NCI-H1417 treated with DMSO at 0.1 percent for 48 hours (cell line): ENCODE measurements around the gene ZMIZ1.

Source experiments
- DNase-seq: peaks from one replicate; lab custom pipeline; 2025; lab: John Stamatoyannopoulos, UW

Gene ZMIZ1

DNA sequence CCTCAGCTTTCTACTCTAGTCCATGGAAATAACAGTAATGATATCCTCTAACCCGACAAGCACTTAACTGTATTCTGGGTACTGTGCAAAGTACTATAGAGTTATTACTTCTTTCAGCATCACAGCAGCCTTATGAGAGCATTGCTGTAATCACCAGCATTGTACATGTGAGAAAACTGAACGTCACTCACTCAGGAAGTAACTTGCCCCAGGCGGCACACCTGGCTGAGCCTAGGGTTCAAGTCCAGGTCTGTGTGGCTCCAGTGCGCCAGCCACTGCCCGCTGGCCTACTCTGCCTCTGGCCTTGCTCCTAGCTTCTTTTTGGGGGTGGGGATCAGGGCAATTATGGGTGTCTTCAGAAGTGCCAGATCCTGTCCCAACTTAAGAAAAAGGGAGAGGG, 50.5 kb downstream of the ZMIZ1 start:
- DNase-seq = no peak

DNA sequence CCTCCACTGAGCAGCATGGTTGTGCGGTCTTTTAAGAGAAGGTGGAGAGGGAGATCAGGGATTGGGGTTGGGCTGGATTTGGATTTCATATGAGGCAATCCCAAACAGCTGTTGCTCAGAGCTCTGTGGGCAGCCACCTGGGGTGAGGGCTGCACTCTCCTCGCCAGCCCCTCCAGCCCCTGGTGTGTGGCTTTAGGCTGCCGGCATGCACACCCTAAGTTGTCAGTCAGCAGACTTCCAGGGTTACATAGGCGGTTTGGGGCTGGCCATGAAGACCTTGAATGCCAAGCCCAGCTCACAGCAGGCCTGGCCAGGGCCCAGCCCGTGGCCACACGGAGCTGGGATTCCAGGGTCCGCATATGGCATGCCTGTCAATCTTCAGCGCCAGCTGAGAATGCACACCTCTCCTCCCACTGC, 54.8 kb downstream of the ZMIZ1 start:
- no peak for DNase-seq

DNA sequence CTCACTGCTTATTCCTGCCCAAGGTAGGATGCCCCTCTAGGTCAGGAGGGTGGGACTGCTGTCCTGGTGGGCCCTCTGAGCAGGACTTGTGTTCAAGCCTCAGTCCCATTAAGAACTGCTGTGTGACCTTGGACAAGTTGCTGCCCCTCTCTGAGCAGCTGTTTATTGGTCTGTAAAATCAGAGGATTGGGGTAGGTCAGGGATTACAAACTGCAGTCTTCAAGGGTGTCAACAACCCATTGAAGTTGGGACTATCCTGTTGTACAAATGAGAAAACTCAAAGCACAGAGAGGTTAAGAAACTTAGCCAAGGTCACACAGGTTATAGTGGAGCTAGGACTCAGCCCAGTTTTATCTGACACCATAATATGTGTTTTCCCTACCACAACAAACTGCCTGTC, 55.3 kb downstream of the ZMIZ1 start:
- no peak for DNase-seq

- DNase-seq = no peak
Measured at GRCh38 chr10:79125092-79125491, 56.3 kb downstream of the ZMIZ1 start.

DNA sequence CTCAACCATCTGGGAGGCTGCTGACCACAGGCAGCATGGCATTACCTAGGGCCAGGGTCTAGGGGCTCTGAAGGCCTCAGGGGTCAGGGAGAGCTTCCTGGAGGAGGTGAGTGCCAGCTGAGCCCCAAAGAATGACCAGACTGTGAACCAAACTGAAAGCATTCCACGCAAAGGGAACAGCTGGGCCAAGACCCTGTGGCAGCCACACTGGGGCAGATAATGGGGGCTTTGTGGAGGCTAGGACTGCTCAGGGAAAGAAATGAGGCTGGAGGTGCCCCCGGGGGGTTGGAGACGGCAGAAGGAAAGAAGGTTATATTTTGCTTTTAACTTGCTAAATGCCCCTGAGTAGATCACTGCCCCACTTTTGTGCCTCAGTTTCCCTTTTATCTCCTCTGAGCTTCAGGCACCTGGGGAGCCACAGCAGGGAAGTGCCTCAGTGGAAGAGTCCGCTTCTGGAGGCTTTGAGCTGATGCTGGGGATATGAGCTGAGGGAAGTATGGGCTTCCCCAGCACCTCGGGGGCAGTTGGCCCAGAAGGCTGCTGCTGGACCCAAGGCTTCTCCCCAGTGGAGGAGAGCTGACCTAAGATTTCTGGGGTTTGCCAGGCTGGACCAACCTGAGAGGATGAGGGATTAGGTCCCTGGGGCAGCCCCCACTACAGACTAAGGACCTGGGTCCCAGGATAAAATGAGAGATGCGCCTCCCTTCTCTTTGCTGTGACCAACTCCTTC, 57.8 kb downstream of the ZMIZ1 start:
- DNase-seq = no peak

GRCh38 chr10:79127151-79127961, 58.6 kb downstream of the ZMIZ1 start:
- DNase-seq = no peak

DNA sequence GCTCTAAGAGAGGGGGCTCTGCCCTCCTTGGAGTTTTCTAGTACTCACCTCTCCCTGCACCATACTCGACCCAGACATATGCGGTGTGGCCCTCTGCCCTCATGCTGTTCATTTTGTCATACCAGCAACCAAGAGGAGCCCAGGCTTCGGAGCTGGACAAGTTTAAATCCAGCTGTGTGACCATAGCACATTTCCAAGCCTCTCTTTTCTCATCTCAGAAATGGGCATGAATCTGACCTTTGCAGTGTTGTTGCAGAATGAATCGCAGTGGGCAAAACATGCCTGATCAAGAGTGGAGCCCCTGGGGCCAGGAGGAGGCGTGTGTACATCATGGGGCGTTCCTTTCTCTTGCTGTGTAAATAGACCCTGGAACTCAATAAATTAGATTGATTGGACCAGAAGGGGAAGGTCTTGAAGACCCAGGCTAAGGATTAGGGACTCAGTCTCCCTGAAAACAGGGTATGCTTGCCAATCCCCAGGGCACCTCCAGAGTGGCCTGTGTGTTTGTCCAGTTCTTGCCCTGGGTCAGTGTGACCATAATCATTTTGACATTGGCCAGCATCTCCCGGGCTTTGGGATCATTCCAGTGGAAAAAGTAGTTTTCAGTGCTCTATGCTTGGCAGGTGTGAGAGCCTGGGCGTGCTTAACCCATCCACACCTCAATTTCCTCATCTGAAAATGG, 59.6 kb downstream of the ZMIZ1 start:
- no peak for DNase-seq

GRCh38 chr10:79128923-79129305, 60.1 kb downstream of the ZMIZ1 start:
- DNase-seq = no peak

- no peak for DNase-seq
Measured at GRCh38 chr10:79129361-79129997, 60.7 kb downstream of the ZMIZ1 start.

GRCh38 chr10:79130255-79130654, 61.5 kb downstream of the ZMIZ1 start:
- DNase-seq = no peak

- no peak for DNase-seq
Measured at GRCh38 chr10:79130846-79131245, 62.1 kb downstream of the ZMIZ1 start.

DNA sequence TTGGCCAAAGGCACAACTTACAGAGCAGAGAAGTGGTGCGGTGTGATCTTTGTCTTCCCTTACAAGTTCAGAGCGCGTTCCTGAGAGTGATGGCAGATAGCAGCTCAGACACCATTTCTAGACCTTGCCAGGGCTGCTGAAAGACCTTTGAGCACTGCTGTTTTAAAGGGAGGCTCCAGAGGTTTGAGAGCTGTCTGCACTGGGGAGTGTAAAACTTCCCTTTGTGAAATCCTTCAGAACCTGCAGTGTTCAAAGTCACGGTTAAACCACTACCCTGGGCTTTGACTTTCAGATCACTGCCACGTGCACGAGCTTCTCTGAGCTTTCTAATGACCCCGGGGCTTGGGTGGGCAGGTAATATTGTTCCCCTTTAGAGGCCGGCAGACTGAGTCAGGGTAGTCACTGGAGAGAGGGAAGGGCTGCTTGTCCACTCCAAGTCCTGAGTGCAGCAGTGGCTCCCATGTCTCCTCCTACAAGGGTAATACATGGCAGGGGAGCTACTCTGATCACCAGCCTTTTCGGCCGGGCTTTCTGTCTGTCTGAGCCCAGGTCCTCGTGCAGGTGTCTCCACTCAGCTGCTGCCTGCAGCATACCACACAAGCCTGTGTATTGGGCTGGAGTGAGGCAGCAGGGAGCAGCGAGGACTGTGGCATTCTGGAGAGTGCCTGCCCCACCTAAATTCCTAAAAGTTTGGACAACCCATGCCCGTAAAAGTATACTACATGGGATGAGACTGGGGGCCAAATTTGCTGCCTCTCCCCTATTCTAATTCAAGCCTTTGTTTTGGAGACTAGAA, 63.3 kb downstream of the ZMIZ1 start:
- no peak for DNase-seq

DNA sequence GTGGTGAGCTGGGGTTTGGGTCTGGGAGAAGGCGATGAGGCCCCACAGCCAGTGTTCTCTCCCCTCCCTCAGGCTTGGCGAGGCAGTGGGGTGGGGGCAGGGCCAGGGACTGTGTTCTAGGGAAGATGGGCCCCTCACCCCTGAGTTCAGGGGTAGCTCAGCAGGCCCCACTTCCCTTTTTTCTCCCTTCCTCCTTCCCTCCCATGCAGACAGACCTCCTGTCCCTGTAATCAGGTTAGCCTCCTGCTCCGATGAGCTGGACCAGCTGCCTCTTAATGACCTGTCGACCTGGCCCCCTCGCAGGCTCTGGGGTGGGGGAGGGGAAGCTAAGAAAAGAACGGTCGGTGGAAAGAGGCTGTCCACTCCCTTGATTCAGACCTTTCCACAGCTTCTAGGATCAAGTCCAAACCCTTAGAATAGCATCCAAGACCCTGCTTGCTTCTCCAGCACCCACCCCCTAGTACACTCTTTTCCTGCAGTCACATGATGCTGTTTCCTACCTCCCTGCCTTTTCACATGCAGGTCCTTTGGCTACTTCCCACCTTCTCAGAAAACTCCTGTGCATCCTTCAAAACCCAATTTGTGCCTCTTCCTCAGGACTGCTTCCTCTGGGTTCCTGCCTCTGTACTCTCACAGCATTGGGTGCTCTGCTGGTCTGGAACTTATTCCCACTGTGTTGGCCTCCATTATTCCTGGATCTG, 64.1 kb downstream of the ZMIZ1 start:
- DNase-seq = no peak

- no peak for DNase-seq
Measured at GRCh38 chr10:79133416-79133815, 64.7 kb downstream of the ZMIZ1 start.

DNA sequence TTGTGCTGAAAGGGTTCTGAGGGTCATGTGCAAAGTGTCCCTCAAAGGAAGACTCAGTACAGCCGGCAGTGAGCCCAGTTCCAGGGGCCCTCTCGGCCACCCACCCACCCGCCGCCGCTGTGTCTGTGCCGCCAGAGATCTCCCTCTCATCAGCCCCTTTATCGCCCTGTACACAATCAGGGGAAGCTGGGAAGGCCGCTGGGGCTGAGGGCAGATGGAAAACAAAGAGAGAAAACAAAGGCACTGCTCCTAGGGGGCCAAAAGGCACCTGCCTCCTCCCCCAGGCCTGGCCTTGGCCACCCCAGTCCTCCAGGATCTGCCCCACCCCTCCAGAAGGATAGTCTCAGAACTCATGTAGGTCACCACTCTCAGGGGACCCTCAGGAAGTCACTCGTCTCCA, 67.0 kb downstream of the ZMIZ1 start:
- no peak for DNase-seq

- no peak for DNase-seq
Measured at GRCh38 chr10:79136236-79137005, 67.7 kb downstream of the ZMIZ1 start.

DNA sequence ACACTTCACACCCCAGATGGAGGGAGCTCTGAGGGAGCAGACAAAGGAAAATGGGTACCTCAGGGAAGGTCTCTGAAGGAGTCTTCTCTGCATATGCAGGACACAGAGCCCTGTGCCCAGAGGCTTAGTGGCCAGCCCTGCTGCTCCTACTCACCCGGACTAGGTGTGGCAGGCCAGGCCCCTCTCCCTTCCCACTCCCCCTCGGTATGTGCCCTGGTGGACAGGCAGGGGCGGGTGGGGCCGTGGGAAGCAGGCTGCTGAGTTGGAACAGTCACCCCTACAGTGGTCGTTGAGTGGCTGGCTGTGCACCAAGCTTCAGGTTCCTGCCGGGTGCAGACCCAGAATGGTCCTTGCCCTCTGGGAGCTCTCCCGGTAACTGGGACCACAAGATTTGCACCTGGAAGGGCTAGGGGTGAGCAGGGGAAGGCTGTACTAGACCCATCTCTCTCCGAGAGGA, 68.6 kb downstream of the ZMIZ1 start:
- no peak for DNase-seq

DNA sequence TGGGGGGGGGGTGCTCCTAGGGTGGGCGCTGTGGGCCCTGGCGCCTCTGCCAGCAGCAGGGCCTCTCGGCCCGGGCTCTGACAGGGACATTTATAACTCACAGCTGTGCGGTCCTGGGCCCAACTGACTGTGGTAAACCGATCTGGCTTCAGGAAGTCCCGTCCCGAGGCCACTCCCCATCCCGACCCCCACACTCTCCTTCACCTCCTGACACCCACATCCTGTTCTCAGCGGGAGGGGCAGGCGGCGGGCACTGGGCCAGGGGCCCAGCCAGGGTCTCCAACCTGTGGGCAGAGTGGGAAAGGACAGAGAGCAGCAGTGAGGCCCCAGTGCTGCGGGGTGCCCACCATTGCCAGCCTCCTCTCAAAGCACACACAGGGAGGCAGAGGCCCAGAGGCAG, 69.1 kb downstream of the ZMIZ1 start:
- DNase-seq = no peak

- DNase-seq = no peak
Measured at GRCh38 chr10:79138449-79139123, 69.8 kb downstream of the ZMIZ1 start.
